A172 (cell line): ENCODE results near the gene OR52E4. TPM values are rescaled to one million over a fixed set of nuclear protein-coding genes. Genes with fewer than 3 reads are reported as not detected.

Source experiments
- DNase-seq: peaks from one replicate; pipeline ENCODE4 v3.0.0-alpha.2; 2015; ENCODE audit warnings: low spot score
- total RNA-seq: library from RNA; depleted of rRNA; stranded (reverse); fragments of >200 nt; shearing (Covaris generic); gene quantifications from 2 replicates; pipeline ENCODE4 v1.2.3, GENCODE V29; 2014; rRNA removed

The OR52E4 gene
- not detected in 2 replicates for total RNA-seq

- DNase-seq = no peak
Measured at GRCh38 chr11:5880329-5880728, at the start of gene OR52E4. Gene OR52E4 (plus strand): TSS chr11:5880629. CDS start chr11:5884293, 3,664 bp downstream.

GRCh38 chr11:5831196-5831829 is 49.1 kb upstream of the OR52E4 start:
- no peak for DNase-seq

GRCh38 chr11:5833446-5833845 is 47.0 kb upstream of the OR52E4 start:
- no peak for DNase-seq

- DNase-seq = no peak
Measured at GRCh38 chr11:5837695-5838094, 42.7 kb upstream of the OR52E4 start.

GRCh38 chr11:5841797-5842196 is 38.6 kb upstream of the OR52E4 start, which contains the start of gene OR52E6:
Gene OR52E6 (minus strand): TSS chr11:5841897. CDS start chr11:5841897, 0 bp downstream.
- DNase-seq = no peak

GRCh38 chr11:5846701-5847100 is 33.7 kb upstream of the OR52E4 start:
- DNase-seq = no peak

GRCh38 chr11:5847711-5848110 is 32.7 kb upstream of the OR52E4 start:
- no peak for DNase-seq

- DNase-seq = no peak
Measured at GRCh38 chr11:5851002-5851401, 29.4 kb upstream of the OR52E4 start.

GRCh38 chr11:5857590-5857989 is 22.8 kb upstream of the OR52E4 start, which contains the start of gene OR52E8:
Gene OR52E8 (minus strand): TSS chr11:5857690. CDS start chr11:5857690, 0 bp downstream.
- DNase-seq = no peak

- DNase-seq = no peak
Measured at GRCh38 chr11:5865826-5866225, 14.6 kb upstream of the OR52E4 start.

GRCh38 chr11:5878564-5878963 is 1.9 kb upstream of the OR52E4 start:
- no peak for DNase-seq

GRCh38 chr11:5881756-5882155 is 1.3 kb downstream of the OR52E4 start:
- no peak for DNase-seq

- no peak for DNase-seq
Measured at GRCh38 chr11:5887172-5887571, 6.7 kb downstream of the OR52E4 start.

- DNase-seq = no peak
Measured at GRCh38 chr11:5887661-5888060, 7.2 kb downstream of the OR52E4 start.

GRCh38 chr11:5891216-5891800 is 10.9 kb downstream of the OR52E4 start:
- DNase-seq = peak; percentile 8

- DNase-seq = no peak
Measured at GRCh38 chr11:5892908-5893307, 12.5 kb downstream of the OR52E4 start, which contains the start of gene OR52E5. Gene OR52E5 (plus strand): TSS chr11:5893208. CDS start chr11:5900777, 7,569 bp downstream.

GRCh38 chr11:5899534-5899933 is 19.1 kb downstream of the OR52E4 start:
- DNase-seq = no peak

- DNase-seq = no peak
Measured at GRCh38 chr11:5910540-5910939, 30.1 kb downstream of the OR52E4 start.

GRCh38 chr11:5922749-5923426 is 42.5 kb downstream of the OR52E4 start:
- DNase-seq = peak; percentile 86

- DNase-seq = no peak
Measured at GRCh38 chr11:5923427-5923776, 43.0 kb downstream of the OR52E4 start.

GRCh38 chr11:5923794-5924193 is 43.4 kb downstream of the OR52E4 start:
- peak; percentile 8 for DNase-seq

- DNase-seq = no peak
Measured at GRCh38 chr11:5928271-5928670, 47.8 kb downstream of the OR52E4 start.

- DNase-seq = no peak
Measured at GRCh38 chr11:5928811-5929210, 48.4 kb downstream of the OR52E4 start.
